PFSK-1 (cell line): Measurements from ENCODE around the gene SETD5.

ENCODE experiments used
- FOXP2 ChIP-seq: optimal IDR thresholded peaks from 2 replicates; pipeline ENCODE3; 2011; ENCODE audit warnings: borderline replicate concordance, control low read depth, inconsistent platforms; ENCODE audit not compliant: insufficient read depth; ENCODE audit errors: extremely low read length, extremely low read depth
- POLR2AphosphoS5 ChIP-seq: IDR thresholded peaks from 2 replicates; pipeline ENCODE4 v1.6.1; 2012; ENCODE audit warnings: low read depth, mild to moderate bottlenecking, control low read depth, low read length, moderate library complexity
- SIN3A ChIP-seq: IDR thresholded peaks from 2 replicates; pipeline ENCODE4 v1.6.1; 2012; ENCODE audit warnings: mild to moderate bottlenecking, low read length, moderate library complexity, borderline replicate concordance; ENCODE audit not compliant: insufficient read depth
- TAF1 ChIP-seq: IDR thresholded peaks from 2 replicates; pipeline ENCODE4 v1.6.1; 2012; ENCODE audit warnings: low read length, control low read depth, borderline replicate concordance; ENCODE audit not compliant: insufficient read depth
- TF ChIP-seq, protein P1 (sequence below), 2 experiments: IDR thresholded peaks; 2 replicates each; pipeline versions ENCODE4 v1.6.1 to v1.8.0; 2011 to 2012; ENCODE audit warnings: low read depth in 2 of 2, low read length in 2 of 2, control low read depth in 1 of 2, inconsistent platforms in 1 of 2, mild to moderate bottlenecking in 1 of 2, moderate library complexity in 1 of 2; ENCODE audit not compliant: insufficient read depth in 1 of 2

SETD5 gene

GRCh38 chr3:9373465-9373864 is 23.9 kb upstream of the SETD5 start:
- no peak for TF ChIP-seq FOXP2
- no peak for TF ChIP-seq SIN3A
- no peak for TF ChIP-seq TAF1
- TF ChIP-seq, protein P1, sequence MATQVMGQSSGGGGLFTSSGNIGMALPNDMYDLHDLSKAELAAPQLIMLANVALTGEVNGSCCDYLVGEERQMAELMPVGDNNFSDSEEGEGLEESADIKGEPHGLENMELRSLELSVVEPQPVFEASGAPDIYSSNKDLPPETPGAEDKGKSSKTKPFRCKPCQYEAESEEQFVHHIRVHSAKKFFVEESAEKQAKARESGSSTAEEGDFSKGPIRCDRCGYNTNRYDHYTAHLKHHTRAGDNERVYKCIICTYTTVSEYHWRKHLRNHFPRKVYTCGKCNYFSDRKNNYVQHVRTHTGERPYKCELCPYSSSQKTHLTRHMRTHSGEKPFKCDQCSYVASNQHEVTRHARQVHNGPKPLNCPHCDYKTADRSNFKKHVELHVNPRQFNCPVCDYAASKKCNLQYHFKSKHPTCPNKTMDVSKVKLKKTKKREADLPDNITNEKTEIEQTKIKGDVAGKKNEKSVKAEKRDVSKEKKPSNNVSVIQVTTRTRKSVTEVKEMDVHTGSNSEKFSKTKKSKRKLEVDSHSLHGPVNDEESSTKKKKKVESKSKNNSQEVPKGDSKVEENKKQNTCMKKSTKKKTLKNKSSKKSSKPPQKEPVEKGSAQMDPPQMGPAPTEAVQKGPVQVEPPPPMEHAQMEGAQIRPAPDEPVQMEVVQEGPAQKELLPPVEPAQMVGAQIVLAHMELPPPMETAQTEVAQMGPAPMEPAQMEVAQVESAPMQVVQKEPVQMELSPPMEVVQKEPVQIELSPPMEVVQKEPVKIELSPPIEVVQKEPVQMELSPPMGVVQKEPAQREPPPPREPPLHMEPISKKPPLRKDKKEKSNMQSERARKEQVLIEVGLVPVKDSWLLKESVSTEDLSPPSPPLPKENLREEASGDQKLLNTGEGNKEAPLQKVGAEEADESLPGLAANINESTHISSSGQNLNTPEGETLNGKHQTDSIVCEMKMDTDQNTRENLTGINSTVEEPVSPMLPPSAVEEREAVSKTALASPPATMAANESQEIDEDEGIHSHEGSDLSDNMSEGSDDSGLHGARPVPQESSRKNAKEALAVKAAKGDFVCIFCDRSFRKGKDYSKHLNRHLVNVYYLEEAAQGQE (IDR thresholded peaks at IDR 0.05; ENCODE audit: insufficient read depth in 1 of 2, low read depth in 2 of 2, low read length in 2 of 2): no peak
- no peak for TF ChIP-seq POLR2AphosphoS5

DNA sequence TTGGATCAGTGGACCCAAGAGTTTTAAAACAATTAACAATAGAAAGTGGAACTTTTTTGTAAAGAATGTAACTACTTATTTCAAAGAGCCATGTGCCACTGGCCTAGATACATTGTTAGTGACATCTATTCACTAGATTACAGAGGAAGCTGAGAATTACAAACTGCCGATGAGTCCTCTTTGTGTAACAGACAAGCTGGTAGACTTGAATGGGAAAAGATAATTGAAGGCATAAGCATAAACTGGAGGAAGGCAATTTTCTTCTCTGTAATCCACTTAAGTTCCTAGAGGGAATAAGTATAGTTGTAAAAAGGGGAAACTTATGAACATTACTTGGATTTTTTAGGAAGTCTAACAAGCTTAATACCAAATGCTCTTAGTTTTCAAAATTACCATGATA is 19.4 kb upstream of the SETD5 start:
- TF ChIP-seq FOXP2 (no peak), TAF1 (no peak), POLR2AphosphoS5 (no peak), SIN3A (no peak)
- TF ChIP-seq, protein P1 (IDR thresholded peaks at IDR 0.05; ENCODE audit: insufficient read depth in 1 of 2, low read depth in 2 of 2, low read length in 2 of 2): no peak

DNA sequence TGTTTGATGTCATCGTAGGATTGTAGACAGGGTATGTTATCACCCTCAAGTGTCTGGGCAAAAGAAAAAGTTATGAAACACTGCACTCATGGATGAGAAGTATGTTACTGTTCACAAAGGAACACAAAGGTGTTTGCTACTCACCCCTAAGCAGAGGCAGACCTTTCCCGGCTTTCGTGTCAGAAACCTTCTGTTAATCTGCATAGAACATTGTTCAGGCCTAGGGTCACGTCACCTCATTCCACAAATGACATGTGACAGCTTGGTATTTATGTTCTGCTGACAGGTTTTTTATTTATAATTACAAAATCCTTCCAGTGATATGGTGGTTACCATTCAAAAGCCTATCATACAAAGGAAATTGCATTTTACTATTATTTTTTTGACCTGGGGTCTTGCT is 18.1 kb upstream of the SETD5 start:
- TF ChIP-seq TAF1: no peak

DNA sequence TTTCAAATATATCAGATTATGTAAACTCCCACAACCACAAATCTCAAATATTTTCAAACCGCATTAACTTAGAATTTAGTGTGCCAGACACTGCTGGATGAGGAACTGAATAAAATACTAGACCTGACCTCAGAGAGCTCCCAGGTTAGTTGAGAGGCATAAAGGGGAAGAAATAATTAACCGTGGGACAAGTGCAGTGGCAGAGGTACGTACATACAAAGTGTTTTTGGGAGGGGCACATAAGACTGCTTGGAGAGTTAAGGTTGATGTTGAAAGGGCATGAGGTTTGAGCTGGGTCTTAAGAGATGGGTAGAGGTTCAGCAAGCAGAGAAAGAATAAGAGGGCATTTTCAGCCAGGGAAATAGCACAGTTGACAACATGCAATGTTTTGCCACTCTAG is 17.4 kb upstream of the SETD5 start:
- TF ChIP-seq TAF1 (no peak), POLR2AphosphoS5 (no peak), SIN3A (no peak), FOXP2 (no peak)
- TF ChIP-seq, protein P1 (IDR thresholded peaks at IDR 0.05; ENCODE audit: insufficient read depth in 1 of 2, low read depth in 2 of 2, low read length in 2 of 2): no peak

DNA sequence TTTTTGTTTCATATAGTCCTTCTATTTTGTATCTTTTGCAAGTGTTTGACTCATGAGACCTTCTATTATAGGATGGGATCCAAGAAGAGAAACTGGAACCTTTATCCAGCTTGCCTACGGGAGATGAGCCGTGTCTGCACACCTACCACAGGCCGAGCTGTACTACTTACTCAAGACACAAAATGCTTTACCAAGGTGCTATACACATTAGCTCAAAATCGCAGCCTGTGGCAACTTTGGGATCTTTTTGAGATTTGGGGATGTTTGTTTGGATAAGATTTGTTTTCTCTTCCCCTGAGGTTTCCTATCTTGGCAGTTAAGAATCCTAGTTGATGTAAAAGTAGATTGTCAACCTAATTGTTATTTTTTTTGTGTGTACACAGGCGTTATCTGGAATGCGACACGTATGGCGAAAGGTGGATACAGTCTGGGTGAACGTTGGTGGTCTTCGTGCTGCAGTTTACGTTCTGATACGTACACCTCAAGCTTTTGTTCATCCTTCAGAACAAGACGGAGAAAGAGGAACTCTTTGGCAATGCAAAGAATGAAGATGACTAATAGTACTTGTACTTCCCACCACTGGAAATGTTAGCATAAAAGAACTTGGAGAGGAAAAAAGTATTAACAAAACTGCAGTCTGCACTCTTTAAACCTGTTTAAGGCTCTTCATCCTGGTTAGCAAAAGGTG is 13.1 kb upstream of the SETD5 start:
- TF ChIP-seq TAF1 (no peak), SIN3A (no peak), FOXP2 (no peak), POLR2AphosphoS5 (no peak; the same call in none of the 2 replicates)
- TF ChIP-seq, protein P1 (IDR thresholded peaks at IDR 0.05; ENCODE audit: insufficient read depth in 1 of 2, low read depth in 2 of 2, low read length in 2 of 2): no peak
